CD1c-positive myeloid dendritic cell (primary cell): Measurements from ENCODE around the gene KAT2B.

Source experiments
- DNase-seq: peaks from one replicate; pipeline ENCODE4 v3.0.0-alpha.2; 2016; ENCODE audit errors: extremely low spot score

Gene KAT2B

DNA sequence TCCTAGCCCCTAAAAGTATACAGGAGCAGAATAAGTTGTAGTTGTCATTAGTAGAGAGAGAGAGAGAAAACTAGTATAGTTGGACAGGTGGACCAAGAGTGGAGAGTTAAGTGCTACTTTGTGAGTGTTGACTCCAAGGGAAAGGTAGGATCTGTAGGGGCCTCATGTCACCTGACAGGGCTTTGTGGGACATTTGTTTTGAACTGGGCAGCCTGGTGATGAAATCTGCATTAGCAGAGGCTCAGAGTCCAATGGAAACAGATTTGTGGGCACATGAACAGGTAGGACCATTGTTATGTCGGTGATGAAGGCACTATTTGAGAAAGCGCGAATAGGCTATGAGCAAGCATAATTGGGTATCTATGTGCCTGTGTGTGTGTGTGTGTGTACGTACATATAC lies 102.3 kb downstream of the KAT2B start:
- no peak for DNase-seq

DNA sequence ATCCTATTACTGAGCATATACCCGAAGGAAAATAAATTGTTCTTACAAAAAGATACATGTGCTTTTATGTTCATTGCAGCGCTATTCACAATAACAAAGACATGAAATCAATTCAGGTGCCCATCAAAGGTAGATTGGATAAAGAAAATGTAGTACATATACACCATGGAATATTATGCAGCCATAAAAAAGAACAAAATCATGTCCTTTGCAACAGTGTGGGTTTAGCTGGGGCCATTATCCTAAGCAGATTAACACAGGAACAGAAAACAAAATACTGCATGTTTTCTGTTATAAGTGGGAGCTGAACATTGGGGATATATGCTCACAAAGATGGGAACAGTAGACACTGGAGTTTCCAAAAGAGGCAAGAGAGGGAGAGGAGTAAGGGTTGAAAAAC lies 103.3 kb downstream of the KAT2B start:
- no peak for DNase-seq

DNA sequence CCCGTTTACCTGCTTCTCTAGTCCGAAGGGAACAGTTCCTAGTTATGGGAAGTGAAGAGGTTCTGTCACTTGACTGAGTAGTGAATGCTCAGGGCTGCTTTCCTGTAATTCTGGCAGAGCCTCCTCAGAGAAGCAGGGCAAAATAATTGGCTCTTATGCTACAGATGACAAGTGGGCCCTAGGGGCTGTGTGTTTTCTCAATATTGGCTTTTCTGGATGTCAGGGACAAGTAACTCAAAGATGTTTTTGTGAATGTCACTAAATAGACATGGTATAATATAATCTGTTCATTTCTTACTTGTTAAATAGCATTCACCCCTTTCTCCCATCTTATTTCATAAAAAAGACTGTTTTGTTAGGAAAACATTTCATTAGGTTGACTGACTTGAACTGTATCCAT lies 105.6 kb downstream of the KAT2B start:
- DNase-seq = no peak

DNA sequence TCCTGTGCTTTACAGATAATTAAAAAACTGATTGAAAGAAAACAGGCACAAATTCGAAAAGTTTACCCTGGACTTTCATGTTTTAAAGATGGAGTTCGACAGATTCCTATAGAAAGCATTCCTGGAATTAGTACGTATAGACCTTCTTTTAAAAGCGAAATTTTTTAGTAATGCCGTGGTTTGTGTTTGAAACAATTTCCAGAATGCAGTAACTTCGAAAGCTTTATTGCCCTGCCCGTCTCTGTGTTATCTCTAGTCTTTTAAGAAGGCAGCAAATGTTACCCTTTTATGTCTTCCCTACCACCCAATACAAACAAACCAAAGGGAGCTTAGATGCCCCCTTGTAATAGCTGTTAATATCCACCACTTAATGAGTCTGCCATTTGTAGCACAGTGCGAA lies 106.1 kb downstream of the KAT2B start:
- no peak for DNase-seq

DNA sequence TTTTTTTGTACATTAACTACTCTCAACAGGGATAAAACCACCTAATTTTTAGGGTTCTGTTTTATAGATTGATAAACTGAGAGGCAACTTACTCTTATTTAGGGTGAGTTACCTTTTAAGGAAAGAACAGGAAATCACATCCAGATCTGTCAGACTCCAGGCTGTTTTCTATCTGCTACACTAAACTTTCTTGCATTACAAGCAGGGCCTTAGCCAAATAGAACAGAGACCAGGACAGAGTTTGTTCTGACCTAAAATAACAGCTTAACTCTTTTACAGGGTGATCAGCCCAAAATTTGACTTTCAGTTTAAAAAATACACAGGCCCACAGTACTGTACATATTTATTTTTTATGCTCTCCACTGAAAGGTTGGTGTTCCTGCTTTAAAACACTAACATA lies 107.1 kb downstream of the KAT2B start:
- DNase-seq = no peak

DNA sequence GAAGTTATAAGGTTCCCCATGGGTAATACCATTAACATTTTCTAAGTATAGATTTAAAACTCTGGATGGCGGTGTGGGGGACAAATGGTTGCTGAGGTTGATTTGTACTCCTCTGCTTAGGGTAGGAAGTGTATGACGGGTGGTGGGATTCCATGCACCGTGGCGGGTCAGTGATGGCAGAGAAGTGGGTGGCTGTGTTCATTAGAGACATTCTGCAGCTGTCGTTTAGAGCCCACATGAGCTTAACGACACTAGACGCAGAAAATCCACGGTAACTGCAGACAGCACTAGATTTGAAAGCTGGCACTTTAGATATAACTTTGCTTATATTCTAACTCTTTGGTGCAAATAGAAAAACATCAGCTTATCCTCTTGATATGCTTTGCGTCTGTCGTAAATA lies 108.2 kb downstream of the KAT2B start:
- DNase-seq = no peak

DNA sequence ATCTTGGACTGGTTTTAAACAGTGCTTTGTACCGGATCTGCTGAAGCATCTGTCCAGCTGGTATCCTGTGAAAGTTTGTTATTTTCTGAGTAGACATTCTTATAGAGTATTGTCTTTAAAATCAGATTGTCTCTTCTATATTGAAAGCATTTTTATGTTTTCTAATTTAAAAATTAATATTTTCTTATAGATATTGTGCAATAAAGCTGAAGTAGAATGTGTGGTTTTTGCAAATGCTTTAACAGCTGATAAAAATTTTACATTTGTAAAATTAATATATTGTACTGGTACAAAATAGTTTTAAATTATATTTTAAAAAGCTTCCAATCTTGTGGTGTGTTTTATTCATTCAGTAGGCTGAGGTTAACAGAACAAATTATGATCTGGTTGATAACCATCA lies 113.8 kb downstream of the KAT2B start:
- DNase-seq = no peak

DNA sequence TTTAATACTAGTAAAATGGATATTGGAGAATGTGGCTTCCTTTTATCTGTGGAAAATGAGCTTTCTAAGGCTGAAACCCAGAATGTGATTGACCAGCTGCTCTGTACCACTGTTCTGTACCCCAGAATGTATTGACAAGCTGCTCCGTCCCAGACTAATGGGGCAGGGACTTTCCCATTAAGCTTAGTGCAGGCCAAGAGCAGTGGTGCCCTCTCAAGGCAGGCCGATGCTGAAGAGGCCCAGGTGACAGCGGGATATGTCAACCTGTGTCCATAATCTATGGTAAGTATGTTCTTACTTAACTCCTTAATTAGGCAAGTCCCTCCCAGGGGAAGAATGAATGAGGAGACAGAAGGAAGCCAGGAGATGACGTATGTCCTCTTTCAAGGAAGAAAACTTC lies 114.7 kb downstream of the KAT2B start:
- DNase-seq = no peak

DNA sequence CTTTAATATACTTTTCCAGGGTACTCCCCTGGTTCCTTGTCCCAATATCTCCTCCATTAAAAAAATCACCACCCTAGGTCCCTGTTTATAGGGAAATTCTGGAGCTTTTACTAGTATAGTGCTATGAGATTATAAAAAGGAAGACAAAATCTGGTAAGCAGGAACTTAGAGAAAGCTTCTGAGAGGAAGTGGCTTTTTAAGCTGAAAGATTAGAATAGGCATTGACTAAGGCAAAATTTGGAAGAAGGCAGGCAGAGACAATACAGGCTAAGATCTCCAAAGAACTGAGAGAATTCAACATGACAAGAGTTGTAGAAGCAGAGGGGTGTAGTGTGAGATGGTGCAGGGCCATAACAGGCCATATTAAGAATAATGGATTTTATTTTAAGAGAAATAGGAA lies 120.0 kb downstream of the KAT2B start:
- DNase-seq = peak; percentile 29

DNA sequence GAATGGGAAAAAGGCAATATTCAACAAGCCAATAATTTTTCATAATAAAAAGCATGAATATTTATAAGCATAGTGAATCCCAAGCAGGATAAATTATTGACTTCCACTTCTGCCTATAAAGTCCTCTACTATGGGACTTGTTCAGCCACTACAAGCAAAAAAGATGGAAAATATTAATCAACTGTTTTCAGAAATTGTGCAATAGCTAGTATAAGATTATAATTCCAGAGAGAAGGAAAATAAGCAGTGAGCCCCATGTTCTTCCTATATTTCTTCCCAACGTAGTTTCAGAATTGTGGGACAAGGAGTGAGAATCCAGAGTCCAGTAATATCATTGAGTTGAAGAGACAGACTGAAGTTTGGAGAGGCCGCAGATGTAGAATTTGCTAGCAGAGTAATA lies 121.5 kb downstream of the KAT2B start:
- no peak for DNase-seq

DNA sequence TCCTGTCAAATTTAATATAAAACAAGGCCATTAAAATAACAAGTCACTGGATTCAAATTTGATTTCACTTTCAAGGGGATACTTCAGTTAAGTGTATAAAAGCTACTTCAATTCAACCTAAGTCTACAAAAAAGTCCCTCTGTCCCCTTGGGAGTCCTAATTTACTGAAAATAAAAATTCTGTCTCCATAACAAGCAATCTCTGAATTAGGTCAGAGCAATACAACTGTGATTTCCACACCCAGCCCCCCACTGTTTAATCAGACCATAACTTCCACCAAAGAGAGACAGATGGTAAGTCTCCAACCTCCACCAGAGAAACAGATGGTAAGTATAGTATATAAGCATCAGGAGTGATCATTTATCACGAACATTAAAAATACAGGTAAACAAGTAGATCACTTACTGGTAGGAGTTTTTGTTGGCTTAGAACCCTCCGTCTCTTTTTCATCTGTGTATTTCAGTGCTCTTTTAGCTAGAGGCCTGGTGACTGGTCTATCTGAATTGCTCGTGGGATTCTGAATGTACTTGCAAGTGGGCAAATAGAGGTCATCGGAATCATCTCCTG lies 133.7 kb downstream of the KAT2B start:
- DNase-seq = no peak

DNA sequence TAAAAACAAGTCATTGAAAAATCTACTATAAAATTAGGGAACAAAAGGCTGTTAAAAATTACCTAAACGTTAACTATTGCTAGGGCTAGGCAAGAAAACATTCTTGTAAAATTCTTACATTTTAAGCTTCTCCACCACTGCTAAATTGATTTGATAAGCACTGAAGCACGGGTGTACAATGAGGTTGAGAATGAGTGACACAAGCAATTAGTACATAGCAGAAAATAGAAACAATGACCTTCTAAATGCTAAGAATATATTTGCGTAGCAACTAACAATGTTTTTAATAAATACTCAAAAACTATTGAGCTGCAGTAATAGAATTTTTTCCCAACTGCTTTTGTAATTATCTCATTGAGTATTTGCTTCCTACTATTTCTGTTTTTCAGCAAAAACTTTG lies 141.0 kb downstream of the KAT2B start:
- no peak for DNase-seq

DNA sequence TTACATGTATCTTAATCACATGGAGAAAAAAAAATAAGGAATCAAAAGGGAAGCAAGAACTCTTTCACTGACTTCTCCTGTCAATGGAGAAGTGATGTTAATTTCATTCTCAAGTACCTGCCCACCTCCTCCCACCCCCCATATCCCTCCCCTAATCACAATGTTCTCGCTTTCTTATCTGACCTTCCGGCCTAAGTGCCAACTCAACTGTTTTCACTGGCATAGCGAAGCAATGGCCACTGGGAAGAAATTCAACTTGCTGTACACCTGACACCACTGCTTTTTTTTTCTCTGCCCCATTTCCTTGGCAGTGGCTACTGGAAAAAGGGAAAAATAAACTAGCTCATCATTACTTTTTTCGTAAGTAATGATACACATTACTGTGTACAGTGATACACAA lies 142.0 kb downstream of the KAT2B start:
- no peak for DNase-seq

DNA sequence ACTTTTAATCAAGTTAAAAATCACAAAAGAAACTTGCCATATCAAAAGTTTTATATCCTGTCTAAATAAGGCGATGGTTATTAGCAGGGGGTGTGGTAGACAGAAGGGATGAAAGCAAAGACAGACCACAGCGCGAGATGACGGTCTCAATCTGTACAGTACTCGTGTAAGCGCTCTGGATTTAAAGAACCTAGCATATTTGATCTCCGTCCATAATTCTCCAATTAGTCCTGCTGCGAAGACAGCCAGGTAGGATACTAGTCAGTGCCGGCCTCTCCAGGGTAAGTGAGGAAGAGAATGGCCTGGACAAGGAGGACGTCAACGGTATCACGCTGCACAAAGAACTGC lies 145.1 kb downstream of the KAT2B start:
- no peak for DNase-seq

DNA sequence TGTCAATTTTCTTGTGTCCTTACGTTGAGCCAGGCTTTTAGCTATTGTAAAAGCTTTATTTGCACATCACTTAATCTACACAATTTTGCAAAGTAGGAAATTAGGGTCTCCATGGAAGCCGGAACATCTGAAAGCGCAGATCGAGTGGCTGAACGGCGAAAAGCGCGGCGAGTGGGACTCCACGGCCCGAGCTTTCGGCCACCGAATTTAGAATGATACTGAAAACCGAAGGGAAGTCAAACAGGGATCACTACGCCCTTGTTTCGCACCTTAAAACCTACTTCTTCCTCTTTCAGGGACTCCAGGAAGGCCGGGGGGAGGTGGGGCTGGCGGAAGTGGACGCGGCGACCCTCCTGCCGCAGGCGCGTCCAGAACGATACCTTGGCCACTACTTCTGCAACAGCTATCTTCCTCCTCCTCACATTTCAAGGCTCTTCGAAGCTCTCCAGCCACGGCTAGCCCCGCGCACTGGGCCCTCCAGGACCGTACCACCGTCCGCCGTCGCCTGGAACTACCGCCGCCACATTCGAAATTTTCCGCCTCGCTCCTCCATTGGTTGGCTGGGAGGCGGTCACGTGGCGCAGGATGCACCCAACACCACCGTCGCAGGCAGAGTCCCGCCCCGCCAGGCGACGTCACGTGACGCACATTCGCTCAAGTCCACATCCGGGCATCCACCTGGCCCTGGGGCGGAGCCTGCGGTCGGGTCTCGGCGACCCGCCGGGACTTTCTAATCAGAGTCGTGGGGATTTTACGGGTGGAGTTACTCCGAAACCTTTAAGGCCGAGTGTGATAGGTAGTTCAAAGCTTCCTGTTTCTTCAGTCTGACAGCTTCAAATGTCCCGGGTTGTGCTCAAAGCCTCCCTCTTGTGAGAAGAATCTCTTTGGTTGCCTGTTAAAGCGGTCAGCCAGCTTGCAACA lies 145.7 kb downstream of the KAT2B start, which contains the start of gene SGO1:
Gene SGO1, minus strand, starts transcription at position 528 of the 921 bp plus-strand sequence. CDS start 2,179 bp downstream, outside the sequence.
- peak; percentile 100 for DNase-seq

DNA sequence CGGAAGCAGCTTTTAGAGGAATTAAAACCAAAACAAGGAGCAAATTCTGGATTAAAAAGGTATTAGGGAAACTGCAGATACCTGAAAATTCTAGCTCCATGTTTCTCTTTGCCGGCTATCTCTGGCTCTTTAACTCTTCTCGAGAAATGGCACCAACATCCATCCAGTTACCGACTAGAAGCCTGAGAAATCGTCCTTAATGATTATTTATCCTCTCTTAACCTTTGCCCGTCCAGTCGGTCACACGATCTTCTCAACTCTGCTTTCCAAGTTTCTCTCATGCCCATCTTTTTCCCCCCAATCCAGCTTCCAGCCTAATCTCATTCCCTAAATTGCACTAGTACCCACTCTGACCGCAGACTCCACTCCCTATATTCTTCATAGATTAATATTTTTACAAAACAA lies 146.4 kb downstream of the KAT2B start:
- no peak for DNase-seq

DNA sequence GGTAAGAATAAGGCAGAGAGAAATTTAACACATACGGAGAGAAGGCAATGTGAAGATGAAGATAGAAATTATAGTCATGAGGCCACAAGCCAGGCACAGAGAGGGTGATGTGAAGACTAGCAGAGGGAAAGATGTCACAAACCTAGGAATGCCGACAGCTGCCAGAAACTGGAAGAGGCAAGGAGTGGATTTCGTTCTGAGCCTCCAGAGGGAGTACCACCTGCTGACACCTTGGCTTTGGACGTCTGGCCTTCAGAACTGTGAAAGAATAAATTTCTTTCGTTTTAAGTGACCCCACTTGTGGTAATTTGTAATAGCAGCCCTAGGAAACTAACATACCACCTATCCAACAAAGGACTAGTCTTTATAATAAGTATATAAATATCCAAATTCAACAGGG lies 150.7 kb downstream of the KAT2B start:
- DNase-seq = no peak

DNA sequence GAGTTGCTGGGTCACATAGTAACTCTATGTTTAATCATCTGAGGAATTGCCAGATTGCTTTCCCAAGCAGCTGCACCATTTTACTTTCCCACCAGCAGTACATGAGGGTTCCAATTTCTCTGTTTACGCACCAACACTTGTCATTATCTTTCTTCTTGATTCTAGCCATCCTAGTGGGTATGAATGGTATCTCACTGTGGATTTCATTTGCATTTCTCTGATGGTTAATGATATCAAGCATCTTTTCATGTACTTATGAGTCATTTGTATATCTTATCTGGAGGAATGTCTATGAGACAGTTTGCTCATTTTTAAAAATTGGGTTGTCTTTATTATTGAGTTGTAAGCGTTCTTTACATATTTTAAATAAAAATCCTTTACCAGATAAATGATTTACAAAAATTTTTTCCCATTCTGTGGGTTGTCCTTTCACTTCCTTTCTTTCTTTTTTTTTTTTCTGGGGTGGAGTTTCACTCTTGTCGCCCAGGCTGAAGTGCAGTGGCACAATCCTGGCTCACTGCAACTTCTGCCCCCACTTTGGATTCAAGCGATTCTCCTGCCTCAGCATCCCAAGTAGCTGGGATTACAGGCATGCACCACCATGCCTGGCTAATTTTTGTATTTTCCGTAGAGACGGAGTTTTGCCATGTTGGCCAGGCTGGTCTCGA lies 154.7 kb downstream of the KAT2B start:
- DNase-seq = no peak

DNA sequence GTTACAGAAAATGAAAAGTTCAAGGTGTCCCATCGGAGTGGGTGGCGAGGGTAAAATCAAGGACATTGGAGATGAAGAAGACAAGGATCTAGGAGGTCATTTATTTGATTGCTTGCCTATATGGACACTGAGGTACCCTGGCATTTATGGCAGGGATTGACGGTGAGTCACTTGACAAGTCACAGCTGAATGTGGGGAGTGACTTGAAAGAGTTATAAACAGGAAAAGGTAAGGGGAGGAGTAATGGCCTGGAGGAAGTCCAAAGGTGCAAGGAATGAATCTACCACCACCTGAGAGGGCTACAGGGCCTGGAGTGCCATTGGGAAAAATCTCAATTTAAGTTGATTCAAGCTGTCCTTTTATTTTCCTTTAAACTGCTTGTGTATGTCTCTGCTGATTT lies 157.5 kb downstream of the KAT2B start:
- no peak for DNase-seq

DNA sequence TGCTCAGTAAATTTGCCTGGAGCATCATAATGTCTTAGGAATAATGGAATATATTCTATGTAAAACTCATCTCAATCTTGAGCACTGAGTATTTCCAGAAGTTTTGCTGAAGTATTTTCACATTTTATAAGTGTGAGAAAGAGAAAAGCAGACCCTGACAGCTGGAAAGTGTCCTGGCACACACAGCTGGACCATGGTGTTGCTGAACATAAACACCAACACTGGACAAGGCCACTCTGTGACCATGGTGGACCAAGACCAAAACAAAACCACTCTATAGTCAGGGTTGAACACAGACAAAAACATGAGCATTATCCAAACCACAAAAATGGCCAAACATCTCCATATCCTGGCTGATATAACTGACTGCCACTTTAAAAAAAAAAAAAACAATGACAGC lies 160.9 kb downstream of the KAT2B start:
- no peak for DNase-seq
